CD4-positive, alpha-beta T cell treated with Interferon gamma for 1 hour (primary cell): ENCODE data around the gene BOLA2.
A peak's percentile ranks its signal among the peaks of the same experiment; 100 is the strongest.
"Not testable (repeated sequence)": the region's sequence is repeated elsewhere in the genome, so short reads cannot be mapped to it uniquely, and the experiment has no call there.

Experiments
- DNase-seq: peaks from one replicate; pipeline ENCODE4 v3.0.0-alpha.2; 2020

BOLA2 gene

DNA sequence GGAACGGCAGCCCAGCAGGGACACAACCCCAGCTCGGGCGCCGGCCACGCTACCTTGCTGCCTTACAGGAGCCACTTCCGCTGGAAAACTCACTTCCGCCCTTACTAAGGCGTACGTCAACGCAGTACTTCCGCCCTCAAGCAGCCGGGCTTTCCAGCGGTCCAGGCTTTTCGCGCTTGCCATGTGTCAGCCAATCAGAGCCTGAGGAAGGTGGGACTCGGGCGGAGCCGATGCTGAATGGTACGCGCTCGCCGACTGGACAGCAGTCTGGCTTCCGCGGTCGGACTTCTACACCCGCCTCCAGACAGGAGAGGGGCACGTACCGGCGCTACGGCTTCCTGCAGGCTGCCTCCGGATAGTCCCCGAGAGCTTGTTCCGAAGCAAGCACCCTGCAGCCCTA lies at the start of gene BOLA2, which contains the start of gene SLX1B:
Gene BOLA2, minus strand, starts transcription at position 83 of the 400 bp plus-strand sequence. CDS start 98 bp downstream, outside the sequence.
Gene SLX1B, plus strand, starts transcription at position 265 of the 400 bp plus-strand sequence.
- not testable (repeated sequence) for DNase-seq

DNA sequence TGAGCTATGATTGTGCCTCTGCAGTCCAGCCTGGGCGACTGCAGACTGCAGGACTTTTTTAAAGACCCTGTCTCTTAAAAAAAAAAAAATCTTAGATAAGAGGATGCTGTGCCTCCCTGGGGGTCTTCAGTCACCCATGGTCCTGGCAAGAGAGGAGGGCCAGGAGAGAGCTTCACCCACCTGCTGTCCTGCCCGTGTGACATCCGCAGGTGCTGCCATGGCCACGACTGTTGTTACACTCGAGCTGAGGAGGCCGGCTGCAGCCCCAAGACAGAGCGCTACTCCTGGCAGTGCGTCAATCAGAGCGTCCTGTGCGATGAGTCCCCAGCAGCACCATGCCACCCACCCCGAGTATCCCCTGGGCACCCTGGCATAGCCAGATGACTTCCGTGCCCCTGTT lies 28.1 kb upstream of the BOLA2 start:
- DNase-seq: not testable (repeated sequence)

DNA sequence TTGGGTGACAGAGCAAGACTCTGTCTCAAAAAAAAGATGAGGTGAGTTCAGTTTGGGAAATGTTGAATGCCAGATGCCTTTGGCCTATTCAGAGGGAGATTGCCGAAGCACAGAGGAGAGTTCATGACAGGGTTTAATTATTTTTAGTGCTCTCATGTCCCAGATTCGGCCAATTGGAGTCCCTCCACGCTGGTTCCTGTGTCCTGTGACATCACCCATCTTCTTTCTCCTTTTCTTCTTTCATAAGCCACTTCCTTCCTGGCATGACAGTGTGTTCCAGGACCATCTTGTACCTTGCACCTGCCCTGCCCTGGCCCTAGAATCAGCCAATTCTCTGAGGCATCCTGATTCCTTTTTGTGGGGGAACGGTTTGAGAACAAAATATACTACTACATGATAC lies 17.9 kb upstream of the BOLA2 start:
- DNase-seq: not testable (repeated sequence)

DNA sequence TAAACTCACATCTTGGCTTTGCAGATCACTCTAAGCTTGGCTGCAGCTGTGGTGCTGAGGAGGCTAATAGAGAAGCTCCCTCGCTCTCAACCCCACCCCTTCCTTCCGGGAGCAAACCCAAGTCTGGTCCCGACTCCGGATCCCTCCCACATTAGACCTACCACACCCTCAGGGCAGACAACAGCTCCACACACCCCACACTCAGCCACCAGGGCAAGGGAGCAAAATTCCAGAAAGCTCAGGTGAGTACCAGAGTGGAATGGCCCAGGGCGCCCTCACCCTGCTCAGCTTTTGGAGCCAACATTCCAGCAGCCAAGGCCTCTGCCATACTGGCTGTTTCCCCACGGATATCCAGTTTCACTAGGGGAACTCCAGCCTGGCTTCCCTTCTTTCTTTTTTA lies 15.5 kb upstream of the BOLA2 start:
- DNase-seq: peak; percentile 19

DNA sequence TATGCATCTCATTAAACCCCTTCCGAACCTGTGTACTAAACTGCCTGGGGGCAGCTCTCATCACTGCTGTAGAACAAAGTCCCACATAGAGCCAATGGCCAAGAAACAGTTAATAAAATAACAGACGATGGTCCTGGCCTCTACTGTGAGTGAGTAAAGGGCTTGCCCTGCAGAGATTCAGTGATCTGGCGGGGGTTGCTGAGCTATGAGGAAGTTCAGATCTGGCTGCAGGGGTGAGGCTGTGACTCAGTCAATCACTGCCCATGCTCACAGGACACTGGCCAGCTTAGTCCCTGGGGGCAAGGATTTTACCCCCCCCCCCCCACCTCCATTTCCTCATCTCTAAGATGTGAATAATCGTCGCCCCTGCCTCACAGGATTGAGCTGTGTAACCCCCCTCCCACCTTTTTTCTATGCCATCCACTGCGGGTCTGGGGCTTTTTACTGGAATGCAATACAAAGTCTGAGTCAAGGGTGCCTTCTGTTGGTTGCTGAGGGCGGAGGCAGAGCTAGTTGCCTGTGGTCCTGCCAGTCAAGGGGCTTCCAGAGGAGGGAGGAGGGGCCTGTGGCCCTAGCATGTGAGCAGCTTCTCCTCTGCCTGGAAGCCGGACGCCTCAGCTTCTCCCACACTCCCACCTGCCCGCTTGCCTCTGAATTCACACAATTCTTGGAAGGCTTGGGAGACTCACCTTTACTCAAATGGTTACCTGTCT lies 13.7 kb upstream of the BOLA2 start:
- DNase-seq: not testable (repeated sequence)

DNA sequence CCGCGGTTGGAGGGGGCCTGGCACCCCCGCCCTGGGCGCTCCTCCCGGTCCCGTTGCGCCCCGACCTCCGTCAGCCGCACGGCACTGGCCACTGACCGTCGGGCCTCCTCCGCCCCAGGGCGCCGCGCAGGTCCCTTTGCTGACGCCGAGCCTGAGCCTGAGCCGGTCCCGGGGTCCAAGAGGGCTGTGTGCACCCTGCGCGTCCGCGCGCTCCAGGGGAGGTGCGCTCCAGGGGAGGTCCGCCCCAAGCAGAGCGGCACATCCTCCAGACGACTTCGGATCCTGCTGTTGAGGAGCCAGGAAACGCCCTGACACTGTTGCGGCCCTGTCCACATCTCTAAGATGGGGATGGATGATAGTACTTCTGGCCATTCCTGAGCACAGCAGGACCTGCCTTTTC lies 12.8 kb upstream of the BOLA2 start:
- DNase-seq: not testable (repeated sequence)

DNA sequence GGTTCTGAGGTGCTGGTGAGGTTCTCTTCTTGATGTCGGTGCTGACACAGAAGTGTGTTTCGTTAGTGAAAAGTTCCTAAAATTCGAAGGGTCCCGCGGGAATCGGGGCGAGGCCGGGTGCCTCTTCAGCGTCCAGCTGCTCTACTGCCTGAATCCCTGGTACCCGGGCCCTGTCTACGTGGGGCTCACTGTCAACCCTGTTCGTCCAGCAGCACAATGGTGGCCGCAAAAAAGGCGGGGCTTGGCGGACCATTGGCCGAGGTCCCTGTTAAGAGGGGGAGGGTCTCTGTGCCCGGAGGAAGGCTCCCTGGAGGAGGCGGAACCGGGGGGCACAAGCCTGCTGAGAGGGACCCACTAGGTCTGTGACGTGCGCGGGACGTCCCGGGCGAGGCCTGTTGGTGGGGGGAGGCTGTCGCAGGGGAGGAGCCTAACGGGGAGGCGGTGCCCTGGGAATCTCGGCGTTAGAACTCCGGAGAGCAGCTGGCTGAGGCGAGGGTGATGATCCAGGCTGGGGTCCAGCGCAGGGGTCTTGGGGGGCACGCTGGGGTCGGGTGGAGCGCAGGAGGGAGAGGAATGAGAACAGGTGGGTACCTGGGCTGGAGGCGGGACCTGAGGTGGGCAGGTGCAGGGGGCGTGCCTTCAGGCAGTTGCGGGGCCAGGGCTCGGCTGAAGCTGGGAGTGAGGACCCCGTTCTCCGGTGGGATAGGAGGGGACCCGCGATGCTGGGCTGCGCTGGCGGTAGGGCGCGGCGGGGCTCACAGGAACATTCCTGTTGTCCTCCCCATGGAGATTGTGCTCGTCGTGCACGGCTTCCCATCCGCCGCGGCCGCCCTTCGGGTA lies 12.1 kb upstream of the BOLA2 start:
- DNase-seq: not testable (repeated sequence)

DNA sequence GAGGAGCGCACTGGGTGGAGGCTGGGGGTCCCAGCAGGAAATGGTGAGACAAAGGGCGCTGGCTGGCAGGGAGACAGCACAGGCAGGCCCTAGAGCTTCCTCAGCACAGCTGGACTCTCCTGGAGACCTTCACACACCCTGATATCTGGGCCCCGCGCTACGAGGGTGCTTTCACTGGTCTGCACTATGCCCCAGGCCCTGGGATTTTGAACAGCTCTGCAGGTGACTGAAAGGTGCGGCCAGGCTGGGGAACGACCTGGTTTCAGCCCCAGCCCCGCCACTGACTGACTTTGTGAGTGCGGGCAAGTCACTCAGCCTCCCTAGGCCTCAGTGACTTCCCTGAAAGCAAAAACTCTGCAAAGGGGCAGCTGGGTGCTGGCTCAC lies 6.5 kb upstream of the BOLA2 start:
- DNase-seq: not testable (repeated sequence)

DNA sequence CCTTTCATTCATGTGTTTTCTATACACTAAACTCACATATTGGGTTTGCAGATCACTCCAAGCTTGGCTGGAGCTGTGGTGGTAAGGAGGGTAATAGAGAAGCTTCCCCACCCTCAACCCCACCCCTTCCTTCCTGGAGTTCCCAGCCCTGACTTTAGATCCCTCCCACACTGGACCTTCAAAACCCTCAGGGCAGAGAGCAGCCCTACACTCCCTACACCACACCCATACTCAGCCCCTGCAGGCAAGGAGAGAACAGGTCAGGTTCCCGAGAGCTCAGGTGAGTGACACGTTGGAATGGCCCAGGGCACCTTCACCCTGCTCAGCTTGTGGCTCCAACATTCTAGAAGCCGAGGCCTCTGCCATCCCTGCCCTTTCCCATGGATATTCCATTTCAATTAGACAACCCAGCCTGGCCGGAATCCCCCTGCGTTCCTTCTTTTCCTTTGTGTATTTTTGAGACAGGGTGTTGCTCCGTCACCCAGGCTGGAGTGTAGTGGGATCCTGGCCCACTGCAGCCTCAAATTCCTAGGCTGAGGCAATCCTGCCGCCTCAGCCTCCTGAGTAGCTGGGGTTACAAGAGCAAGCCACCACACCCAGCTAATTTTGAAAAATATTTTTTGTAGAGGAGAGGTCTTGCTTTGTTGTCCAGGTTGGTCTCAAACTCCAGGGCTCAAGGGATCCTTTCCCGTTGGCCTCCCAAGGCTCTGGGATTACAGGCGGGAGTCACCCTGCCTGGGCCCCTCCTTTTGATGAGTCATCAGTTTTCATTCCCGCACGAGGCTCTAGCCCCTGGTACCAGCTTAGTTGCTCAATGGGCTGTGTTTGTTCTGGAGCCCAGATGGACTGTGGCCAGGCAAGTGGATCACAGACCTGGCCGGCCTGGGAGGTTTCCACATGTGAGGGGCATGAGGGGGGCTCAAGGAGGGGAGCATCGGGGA lies 5.8 kb upstream of the BOLA2 start, which contains the start of gene SULT1A4:
Gene SULT1A4, plus strand, starts transcription at position 208 of the 941 bp plus-strand sequence. CDS start 1,473 bp downstream, outside the sequence.
- DNase-seq: not testable (repeated sequence)

DNA sequence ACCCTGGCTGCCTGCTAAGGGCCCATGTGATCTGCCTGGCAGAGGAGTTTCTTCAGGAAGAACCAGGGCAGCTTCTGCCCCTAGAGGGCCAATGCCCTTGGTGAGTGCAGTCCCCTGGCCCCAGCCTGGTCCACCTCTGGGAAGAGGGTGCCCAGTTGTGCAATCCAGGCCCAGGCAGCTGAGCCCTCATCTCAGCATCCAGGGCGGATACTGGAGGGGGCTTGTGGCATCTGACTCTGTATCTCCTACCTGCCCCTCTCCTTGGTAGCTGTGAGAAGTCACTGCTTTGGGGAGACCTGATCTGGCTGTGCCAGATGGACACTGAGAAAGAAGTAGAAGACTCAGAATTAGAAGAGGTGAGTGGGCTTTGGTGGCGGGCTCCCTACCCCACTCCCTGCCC lies 3.5 kb upstream of the BOLA2 start:
- not testable (repeated sequence) for DNase-seq

DNA sequence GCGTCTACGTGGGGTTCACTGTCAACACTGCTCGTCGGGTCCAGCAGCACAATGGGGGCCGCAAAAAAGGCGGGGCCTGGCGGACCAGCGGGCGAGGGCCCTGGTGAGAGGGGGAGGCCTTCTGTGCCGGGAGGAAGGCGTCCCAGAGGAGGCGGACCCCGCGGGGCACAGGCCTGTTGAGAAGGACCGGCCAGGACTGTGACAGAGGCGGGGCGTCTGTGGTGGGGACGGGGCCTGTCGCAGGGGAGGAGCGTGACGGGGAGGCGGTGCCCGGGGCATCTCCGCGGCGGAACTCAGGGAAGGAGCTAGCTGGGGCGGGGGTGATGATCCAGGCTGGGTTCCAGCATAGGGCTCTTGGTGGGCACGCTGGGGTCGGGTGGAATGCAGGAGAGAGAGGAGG lies 677 bp upstream of the BOLA2 start:
- not testable (repeated sequence) for DNase-seq

DNA sequence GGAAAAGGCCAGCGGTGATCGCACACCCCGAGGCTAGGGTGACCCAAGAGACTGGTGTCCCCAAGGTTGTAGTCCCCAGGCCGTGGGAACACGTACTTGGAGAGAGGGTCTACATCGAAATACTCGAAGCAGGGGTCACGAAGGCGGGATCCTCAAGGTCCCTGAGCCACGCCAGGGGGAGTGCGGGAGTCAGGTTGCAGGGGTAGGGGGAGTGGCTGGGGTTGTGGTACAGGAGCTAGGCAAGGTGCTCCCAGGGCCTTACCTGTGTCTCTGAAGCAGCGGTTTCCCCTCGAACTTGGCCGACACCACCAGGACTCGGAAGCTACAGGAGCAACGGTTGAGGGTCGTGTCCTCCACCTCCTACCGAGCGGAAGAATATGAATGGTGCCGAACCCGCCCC lies 397 bp downstream of the BOLA2 start:
- not testable (repeated sequence) for DNase-seq

DNA sequence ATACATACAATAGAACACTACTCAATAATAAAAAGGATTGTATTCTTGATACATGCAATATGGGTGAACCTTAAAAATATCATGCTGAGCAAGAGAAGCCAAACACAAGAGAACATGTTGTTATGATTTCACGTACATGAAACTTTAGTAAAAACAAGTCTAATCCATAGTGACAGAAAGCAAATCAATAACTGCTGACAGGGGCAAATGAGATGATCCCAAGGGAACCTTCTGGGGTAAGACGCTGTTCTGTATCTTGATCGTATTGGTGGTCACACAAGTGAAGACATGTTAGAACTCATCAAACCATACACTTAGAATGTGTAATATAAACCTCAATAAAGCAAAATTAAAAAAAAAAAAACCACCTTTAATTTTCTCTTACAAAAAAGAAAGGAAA lies 28.8 kb downstream of the BOLA2 start:
- DNase-seq: not testable (repeated sequence)

DNA sequence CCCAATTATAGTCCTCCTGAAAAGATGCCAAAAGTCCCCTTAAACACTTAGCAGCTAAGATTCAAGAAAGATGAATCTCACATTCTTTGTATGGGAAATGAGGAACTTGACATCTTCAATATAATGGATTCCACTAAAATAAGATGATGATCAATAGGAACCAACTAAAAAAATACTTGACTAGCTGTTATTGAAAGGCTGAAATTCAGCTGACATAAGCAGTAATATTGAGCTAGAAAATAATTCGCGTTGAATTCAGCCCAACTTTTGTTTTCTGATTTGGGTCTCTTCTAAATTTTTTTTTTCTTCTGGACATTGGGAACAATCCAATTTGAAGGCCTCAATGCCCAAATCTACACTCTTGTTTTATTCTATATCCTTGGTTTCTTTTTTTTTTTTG lies 30.6 kb downstream of the BOLA2 start:
- not testable (repeated sequence) for DNase-seq

DNA sequence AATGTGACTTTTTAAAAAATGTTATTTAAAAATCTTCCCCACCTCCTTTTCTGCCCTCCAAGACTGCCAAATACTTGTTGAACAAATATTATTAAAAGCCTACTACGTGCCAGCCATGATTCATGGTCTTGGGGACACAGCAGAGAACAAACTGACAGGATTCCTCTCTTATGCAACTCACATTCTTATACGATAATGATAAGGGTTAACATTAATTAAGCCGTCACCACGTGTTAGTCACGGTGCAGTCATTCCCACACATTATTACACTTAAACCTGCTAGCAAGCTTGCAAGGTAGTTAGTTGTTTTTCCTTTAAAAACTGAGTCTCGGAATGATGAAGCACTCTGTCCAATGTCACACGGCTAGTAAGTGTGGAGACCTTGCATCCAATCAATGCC lies 48.9 kb downstream of the BOLA2 start:
- not testable (repeated sequence) for DNase-seq
